ENCODE data around the gene AIG1. TPM values are rescaled to one million over a fixed set of nuclear protein-coding genes. Genes with fewer than 3 reads are reported as not detected.

Gene AIG1
- total RNA-seq, 1 donor from 2014 or later: 37.1 TPM

- Mint-ChIP-seq H3K27me3 (ENCODE audit: insufficient read depth, low read depth) (no peaks in the 10 kb centered on the region), H3K36me3 (peaks cover 3% of the 10 kb centered on the region), H3K27ac (no peak overlapping the region), H3K4me3 (no peak overlapping the region), H3K9me3 (no peaks in the 10 kb centered on the region), H3K4me1 (no peaks in the 10 kb centered on the region)
- no peaks in the 10 kb centered on the region for H3F3A ChIP-seq (ENCODE audit: low read depth)
- H2AFZ ChIP-seq (replicated peaks): no peak overlapping the region
- no peaks in the 10 kb centered on the region for H3K9me3 ChIP-seq (ENCODE audit: low read depth)
- no peak overlapping the region for H3K27ac ChIP-seq
- H3K4me3 ChIP-seq: no peak overlapping the region
- TF ChIP-seq, protein P1, sequence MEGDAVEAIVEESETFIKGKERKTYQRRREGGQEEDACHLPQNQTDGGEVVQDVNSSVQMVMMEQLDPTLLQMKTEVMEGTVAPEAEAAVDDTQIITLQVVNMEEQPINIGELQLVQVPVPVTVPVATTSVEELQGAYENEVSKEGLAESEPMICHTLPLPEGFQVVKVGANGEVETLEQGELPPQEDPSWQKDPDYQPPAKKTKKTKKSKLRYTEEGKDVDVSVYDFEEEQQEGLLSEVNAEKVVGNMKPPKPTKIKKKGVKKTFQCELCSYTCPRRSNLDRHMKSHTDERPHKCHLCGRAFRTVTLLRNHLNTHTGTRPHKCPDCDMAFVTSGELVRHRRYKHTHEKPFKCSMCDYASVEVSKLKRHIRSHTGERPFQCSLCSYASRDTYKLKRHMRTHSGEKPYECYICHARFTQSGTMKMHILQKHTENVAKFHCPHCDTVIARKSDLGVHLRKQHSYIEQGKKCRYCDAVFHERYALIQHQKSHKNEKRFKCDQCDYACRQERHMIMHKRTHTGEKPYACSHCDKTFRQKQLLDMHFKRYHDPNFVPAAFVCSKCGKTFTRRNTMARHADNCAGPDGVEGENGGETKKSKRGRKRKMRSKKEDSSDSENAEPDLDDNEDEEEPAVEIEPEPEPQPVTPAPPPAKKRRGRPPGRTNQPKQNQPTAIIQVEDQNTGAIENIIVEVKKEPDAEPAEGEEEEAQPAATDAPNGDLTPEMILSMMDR (IDR thresholded peaks at IDR 0.05): no peak
- no peak for TF ChIP-seq EZH2 (IDR thresholded peaks at IDR 0.05)
- TF ChIP-seq EZH2phosphoT487 (IDR thresholded peaks at IDR 0.05): no peak
- H3K4me2 ChIP-seq: no peak overlapping the region
- DNase-seq (ENCODE audit: low spot score): no peak
- H4K20me1 ChIP-seq (ENCODE audit: low read depth): no peaks in the 10 kb centered on the region
- no peaks in the 10 kb centered on the region for H3K79me2 ChIP-seq (ENCODE audit: low read depth)
- no peaks in the 10 kb centered on the region for H3K4me1 ChIP-seq
- H3K9ac ChIP-seq: no peak overlapping the region
- H3K36me3 ChIP-seq: no peaks in the 10 kb centered on the region
- H3K27me3 ChIP-seq: no peaks in the 10 kb centered on the region
These were observed 85.6 kb downstream of the AIG1 start for GRCh38 chr6:143146186-143146851.

- no peaks in the 10 kb centered on the region for H3K36me3 ChIP-seq
- H3F3A ChIP-seq (ENCODE audit: low read depth): no peaks in the 10 kb centered on the region
- no peaks in the 10 kb centered on the region for H4K20me1 ChIP-seq (ENCODE audit: low read depth)
- no peaks in the 10 kb centered on the region for H3K9me3 Mint-ChIP-seq
- no peak for DNase-seq (ENCODE audit: low spot score)
- H3K4me1 Mint-ChIP-seq: no peaks in the 10 kb centered on the region
- TF ChIP-seq EZH2 (IDR thresholded peaks at IDR 0.05) (no peak), EZH2phosphoT487 (IDR thresholded peaks at IDR 0.05) (no peak)
- TF ChIP-seq, protein P1 (IDR thresholded peaks at IDR 0.05): no peak
- H3K9ac ChIP-seq: no peak overlapping the region
- H3K36me3 Mint-ChIP-seq: peaks cover 3% of the 10 kb centered on the region
- no peak overlapping the region for H3K27ac ChIP-seq
- no peaks in the 10 kb centered on the region for H3K79me2 ChIP-seq (ENCODE audit: low read depth)
- peaks cover 2% of the 10 kb centered on the region for H3K27me3 Mint-ChIP-seq (ENCODE audit: insufficient read depth, low read depth)
- H3K27ac Mint-ChIP-seq: no peak overlapping the region
- no peak overlapping the region for H2AFZ ChIP-seq (replicated peaks)
- no peak overlapping the region for H3K4me3 Mint-ChIP-seq
- H3K4me1 ChIP-seq: no peaks in the 10 kb centered on the region
- H3K4me2 ChIP-seq: no peak overlapping the region
- no peaks in the 10 kb centered on the region for H3K9me3 ChIP-seq (ENCODE audit: low read depth)
- H3K27me3 ChIP-seq: no peaks in the 10 kb centered on the region
- no peak overlapping the region for H3K4me3 ChIP-seq
These were observed 89.1 kb downstream of the AIG1 start for GRCh38 chr6:143149771-143150170.

DNA sequence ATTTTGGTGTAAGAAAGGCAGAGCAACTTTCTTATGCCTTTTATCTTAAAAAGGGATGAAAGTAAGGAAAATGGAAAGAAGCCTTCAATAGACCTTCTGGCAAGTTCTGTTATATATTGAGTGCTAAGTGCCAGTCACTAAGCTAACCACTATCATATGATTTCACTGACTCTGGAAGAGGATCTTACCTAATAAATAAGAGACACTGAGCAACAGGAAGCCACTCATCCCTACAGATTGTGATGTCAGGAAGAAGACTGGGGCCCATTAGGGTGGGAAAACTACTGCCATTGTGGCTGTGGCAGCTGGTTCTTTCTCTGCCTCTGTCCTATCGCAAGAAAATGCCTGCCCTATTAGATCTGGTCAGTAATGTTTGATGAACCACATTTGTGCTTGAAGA, 89.6 kb downstream of the AIG1 start:
- Histone ChIP-seq H3K4me3 (no peak overlapping the region), H3K36me3 (no peaks in the 10 kb centered on the region), H3K27ac (no peak overlapping the region), H4K20me1 (ENCODE audit: low read depth) (no peaks in the 10 kb centered on the region), H3K4me1 (no peaks in the 10 kb centered on the region), H2AFZ (replicated peaks) (no peak overlapping the region), H3K4me2 (no peak overlapping the region), H3K9ac (no peak overlapping the region), H3F3A (ENCODE audit: low read depth) (no peaks in the 10 kb centered on the region), H3K27me3 (no peaks in the 10 kb centered on the region), H3K9me3 (ENCODE audit: low read depth) (no peaks in the 10 kb centered on the region), H3K79me2 (ENCODE audit: low read depth) (no peaks in the 10 kb centered on the region)
- Mint-ChIP-seq H3K27ac (no peak overlapping the region), H3K36me3 (peaks cover 3% of the 10 kb centered on the region), H3K4me1 (no peaks in the 10 kb centered on the region), H3K27me3 (ENCODE audit: insufficient read depth, low read depth) (peaks cover 2% of the 10 kb centered on the region), H3K4me3 (no peak overlapping the region), H3K9me3 (no peaks in the 10 kb centered on the region)
- DNase-seq (ENCODE audit: low spot score): no peak
- TF ChIP-seq, protein P1 (IDR thresholded peaks at IDR 0.05): no peak
- TF ChIP-seq EZH2phosphoT487 (IDR thresholded peaks at IDR 0.05): no peak
- no peak for TF ChIP-seq EZH2 (IDR thresholded peaks at IDR 0.05)
